NB4 (cell line): ENCODE measurements around the gene SH3BGRL2.

ENCODE experiments used
- MYC ChIP-seq: IDR thresholded peaks from 2 replicates; pipeline ENCODE4 v1.6.1; 2011; ENCODE audit warnings: low read depth, low read length
- POLR2A ChIP-seq: IDR thresholded peaks from 2 replicates; pipeline ENCODE4 v1.6.1; 2011; ENCODE audit warnings: mild to moderate bottlenecking; ENCODE audit not compliant: insufficient read length; ENCODE audit errors: extremely low read depth
- TF ChIP-seq, protein P1 (sequence below): IDR thresholded peaks from one replicate; pipeline ENCODE4 v1.5.1; 2012; ENCODE audit warnings: low read depth, low read length
- TF ChIP-seq, protein P2 (sequence below): IDR thresholded peaks from 2 replicates; pipeline ENCODE4 v1.6.1; 2011; ENCODE audit warnings: low read depth, low read length

DNA sequence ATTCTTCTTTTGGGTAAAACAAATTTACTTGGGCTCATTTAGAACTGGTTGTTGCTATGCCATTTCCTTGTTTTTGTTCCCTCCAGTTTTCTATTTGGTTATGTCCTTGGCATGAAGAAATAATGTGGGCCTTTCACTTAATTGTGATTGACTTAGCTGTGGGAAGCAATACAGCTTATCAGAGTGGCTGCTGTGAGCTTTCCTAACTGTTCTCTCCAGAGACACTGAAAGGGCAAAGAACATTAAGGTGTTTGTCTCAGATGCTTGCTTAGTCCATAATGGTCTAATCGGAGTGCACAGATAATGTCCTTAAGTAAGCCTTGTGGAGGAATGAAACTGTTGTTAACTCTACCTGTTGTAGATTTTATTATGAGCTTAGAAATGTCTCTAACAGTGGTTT is 56.6 kb downstream of the SH3BGRL2 start:
- no peak for TF ChIP-seq POLR2A
- TF ChIP-seq, protein P1, sequence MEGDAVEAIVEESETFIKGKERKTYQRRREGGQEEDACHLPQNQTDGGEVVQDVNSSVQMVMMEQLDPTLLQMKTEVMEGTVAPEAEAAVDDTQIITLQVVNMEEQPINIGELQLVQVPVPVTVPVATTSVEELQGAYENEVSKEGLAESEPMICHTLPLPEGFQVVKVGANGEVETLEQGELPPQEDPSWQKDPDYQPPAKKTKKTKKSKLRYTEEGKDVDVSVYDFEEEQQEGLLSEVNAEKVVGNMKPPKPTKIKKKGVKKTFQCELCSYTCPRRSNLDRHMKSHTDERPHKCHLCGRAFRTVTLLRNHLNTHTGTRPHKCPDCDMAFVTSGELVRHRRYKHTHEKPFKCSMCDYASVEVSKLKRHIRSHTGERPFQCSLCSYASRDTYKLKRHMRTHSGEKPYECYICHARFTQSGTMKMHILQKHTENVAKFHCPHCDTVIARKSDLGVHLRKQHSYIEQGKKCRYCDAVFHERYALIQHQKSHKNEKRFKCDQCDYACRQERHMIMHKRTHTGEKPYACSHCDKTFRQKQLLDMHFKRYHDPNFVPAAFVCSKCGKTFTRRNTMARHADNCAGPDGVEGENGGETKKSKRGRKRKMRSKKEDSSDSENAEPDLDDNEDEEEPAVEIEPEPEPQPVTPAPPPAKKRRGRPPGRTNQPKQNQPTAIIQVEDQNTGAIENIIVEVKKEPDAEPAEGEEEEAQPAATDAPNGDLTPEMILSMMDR, result no peak
- TF ChIP-seq MYC, result no peak
- TF ChIP-seq, protein P2, sequence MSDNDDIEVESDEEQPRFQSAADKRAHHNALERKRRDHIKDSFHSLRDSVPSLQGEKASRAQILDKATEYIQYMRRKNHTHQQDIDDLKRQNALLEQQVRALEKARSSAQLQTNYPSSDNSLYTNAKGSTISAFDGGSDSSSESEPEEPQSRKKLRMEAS, result no peak
